SU-DHL-6 (cell line): ENCODE measurements around the gene ZFAND3.

Experiments used
- H2AFZ ChIP-seq: fragments of 200-600 bp; sonication (generic); 2 replicates; pipeline ENCODE4 v1.6.1; 2014; ENCODE audit warnings: low read depth, mild to moderate bottlenecking, moderate library complexity, mixed read lengths, antibody characterized with exemption, low read length; ENCODE audit not compliant: severe bottlenecking
- H3F3A ChIP-seq: fragments of 200-600 bp; shearing (Covaris generic); 2 replicates; pipeline ENCODE4 v1.6.0; 2016; ENCODE audit warnings: antibody characterized with exemption, mild to moderate bottlenecking; ENCODE audit not compliant: insufficient read depth
- H3K27ac ChIP-seq: fragments of 200-600 bp; sonication (generic); 2 replicates; pipeline ENCODE4 v1.5.1; 2016; ENCODE audit warnings: low read depth, mild to moderate bottlenecking, low read length, moderate library complexity, mixed read lengths
- H3K27me3 ChIP-seq: fragments of 200-600 bp; sonication (generic), shearing (Covaris generic); 2 replicates; pipeline ENCODE4 v1.6.0; 2014; ENCODE audit warnings: mild to moderate bottlenecking, low read length
- H3K36me3 ChIP-seq: fragments of 200-600 bp; sonication (generic); 2 replicates; pipeline ENCODE4 v1.6.1; 2014; ENCODE audit warnings: mild to moderate bottlenecking, low read length, mixed read lengths
- H3K4me2 ChIP-seq: fragments of 300-600, 200-600 bp; shearing (Covaris generic), sonication (generic); 2 replicates; pipeline ENCODE4 v1.6.0; 2014; ENCODE audit warnings: low read length, low read depth, mild to moderate bottlenecking; ENCODE audit not compliant: poor library complexity, severe bottlenecking
- H3K4me3 ChIP-seq: fragments of 200-600 bp; sonication (generic); 2 replicates; pipeline ENCODE4 v1.5.1; 2014; ENCODE audit warnings: antibody characterized with exemption, low read length, mild to moderate bottlenecking, mixed read lengths; ENCODE audit not compliant: insufficient read depth, poor library complexity, severe bottlenecking
- H3K79me2 ChIP-seq: fragments of 200-600 bp; sonication (generic); 2 replicates; pipeline ENCODE4 v1.6.1; 2014; ENCODE audit warnings: mild to moderate bottlenecking, low read length, moderate library complexity; ENCODE audit not compliant: insufficient read depth
- H3K9ac ChIP-seq: fragments of 200-600 bp; sonication (generic); 2 replicates; pipeline ENCODE4 v1.7.0; 2014; ENCODE audit warnings: mild to moderate bottlenecking, low read length
- H3K9me2 ChIP-seq: fragments of 200-600 bp; sonication (generic); replicated peaks from 2 replicates; pipeline ENCODE4 v1.6.1; 2014; ENCODE audit warnings: low read length; ENCODE audit not compliant: insufficient read depth
- H3K9me3 ChIP-seq: fragments of 200-600 bp; sonication (generic); 2 replicates; pipeline ENCODE4 v1.6.1; 2014; ENCODE audit warnings: low read length, mixed read lengths; ENCODE audit not compliant: insufficient read depth
- H4K20me1 ChIP-seq: fragments of 200-600 bp; sonication (generic); 2 replicates; pipeline ENCODE4 v1.6.1; 2014; ENCODE audit warnings: low read depth, mild to moderate bottlenecking, antibody characterized with exemption, low read length, moderate library complexity, mixed read lengths
- EZH2phosphoT487 ChIP-seq: fragments of 200-600 bp; sonication (generic), shearing (Covaris generic); conservative IDR thresholded peaks from 2 replicates; pipeline ENCODE4 v1.6.1; 2018; ENCODE audit warnings: mild to moderate bottlenecking, antibody characterized with exemption, low read length, moderate library complexity, mixed read lengths
- TF ChIP-seq, protein P1 (sequence below): fragments of 200-600 bp; sonication (generic); IDR thresholded peaks from one replicate; pipeline ENCODE4 v1.5.1; 2017; ENCODE audit warnings: antibody characterized with exemption, mild to moderate bottlenecking, low read length, moderate library complexity; ENCODE audit not compliant: insufficient read depth, poor library complexity, severe bottlenecking

Gene ZFAND3

DNA sequence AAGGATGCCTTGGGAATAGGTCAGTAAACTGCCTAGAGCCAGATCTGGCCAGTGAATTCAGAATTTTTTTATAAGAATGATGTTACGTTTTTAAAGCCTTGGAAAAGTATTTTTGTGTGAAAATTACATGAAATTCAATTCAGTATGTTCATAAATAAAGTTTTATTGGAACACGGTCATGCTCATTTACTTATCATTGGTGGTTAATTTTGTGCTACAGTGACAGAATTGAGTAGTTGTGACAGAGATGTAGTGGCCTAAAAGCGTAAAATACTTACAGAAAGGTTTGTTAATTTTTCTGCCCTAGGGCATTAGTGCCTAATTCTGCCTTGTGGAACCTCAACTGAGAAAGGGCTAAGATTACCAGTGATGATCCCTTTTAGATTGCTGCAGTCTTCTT, 28.2 kb downstream of the ZFAND3 start:
- H3K4me3 ChIP-seq = no peak overlapping the region
- H2AFZ ChIP-seq = no peak overlapping the region
- no peak overlapping the region for H3K9ac ChIP-seq
- H3K79me2 ChIP-seq = peaks cover 73% of the 10 kb centered on the region
- TF ChIP-seq, protein P1, sequence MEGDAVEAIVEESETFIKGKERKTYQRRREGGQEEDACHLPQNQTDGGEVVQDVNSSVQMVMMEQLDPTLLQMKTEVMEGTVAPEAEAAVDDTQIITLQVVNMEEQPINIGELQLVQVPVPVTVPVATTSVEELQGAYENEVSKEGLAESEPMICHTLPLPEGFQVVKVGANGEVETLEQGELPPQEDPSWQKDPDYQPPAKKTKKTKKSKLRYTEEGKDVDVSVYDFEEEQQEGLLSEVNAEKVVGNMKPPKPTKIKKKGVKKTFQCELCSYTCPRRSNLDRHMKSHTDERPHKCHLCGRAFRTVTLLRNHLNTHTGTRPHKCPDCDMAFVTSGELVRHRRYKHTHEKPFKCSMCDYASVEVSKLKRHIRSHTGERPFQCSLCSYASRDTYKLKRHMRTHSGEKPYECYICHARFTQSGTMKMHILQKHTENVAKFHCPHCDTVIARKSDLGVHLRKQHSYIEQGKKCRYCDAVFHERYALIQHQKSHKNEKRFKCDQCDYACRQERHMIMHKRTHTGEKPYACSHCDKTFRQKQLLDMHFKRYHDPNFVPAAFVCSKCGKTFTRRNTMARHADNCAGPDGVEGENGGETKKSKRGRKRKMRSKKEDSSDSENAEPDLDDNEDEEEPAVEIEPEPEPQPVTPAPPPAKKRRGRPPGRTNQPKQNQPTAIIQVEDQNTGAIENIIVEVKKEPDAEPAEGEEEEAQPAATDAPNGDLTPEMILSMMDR = no peak
- no peak for TF ChIP-seq EZH2phosphoT487
- no peak overlapping the region for H3K27ac ChIP-seq
- no peaks in the 10 kb centered on the region for H3K27me3 ChIP-seq
- H3K9me3 ChIP-seq = no peaks in the 10 kb centered on the region
- no peaks in the 10 kb centered on the region for H3K9me2 ChIP-seq
- peaks cover 36% of the 10 kb centered on the region for H4K20me1 ChIP-seq
- H3K36me3 ChIP-seq = no peaks in the 10 kb centered on the region
- no peaks in the 10 kb centered on the region for H3F3A ChIP-seq
- H3K4me2 ChIP-seq = no peak overlapping the region

DNA sequence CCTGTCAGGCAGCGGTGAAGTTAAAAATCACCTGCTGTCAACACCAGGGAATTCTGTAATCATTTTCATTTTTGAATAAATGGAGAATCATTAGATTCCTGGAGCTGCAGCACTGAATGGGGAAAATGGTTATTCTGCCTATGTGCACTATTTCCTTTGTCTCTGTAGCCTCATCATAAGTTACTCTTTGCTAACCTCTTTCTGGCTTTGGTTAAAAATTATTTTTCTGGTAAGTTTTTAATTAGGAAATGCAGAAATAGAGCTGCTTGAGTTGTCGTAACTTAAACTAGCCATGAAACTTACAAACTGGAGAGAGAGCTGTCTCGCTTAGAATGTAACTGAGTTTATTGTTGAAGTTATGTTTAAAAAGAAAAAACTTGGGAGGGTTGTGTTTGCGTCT, 28.8 kb downstream of the ZFAND3 start:
- no peak overlapping the region for H2AFZ ChIP-seq
- peaks cover 36% of the 10 kb centered on the region for H4K20me1 ChIP-seq
- TF ChIP-seq, protein P1 = no peak
- no peak for TF ChIP-seq EZH2phosphoT487
- H3K9me2 ChIP-seq = no peaks in the 10 kb centered on the region
- H3K79me2 ChIP-seq = peaks cover 75% of the 10 kb centered on the region
- no peak overlapping the region for H3K27ac ChIP-seq
- H3F3A ChIP-seq = no peaks in the 10 kb centered on the region
- no peak overlapping the region for H3K9ac ChIP-seq
- no peaks in the 10 kb centered on the region for H3K9me3 ChIP-seq
- H3K36me3 ChIP-seq = no peaks in the 10 kb centered on the region
- H3K4me2 ChIP-seq = no peak overlapping the region
- H3K4me3 ChIP-seq = no peak overlapping the region
- H3K27me3 ChIP-seq = no peaks in the 10 kb centered on the region

DNA sequence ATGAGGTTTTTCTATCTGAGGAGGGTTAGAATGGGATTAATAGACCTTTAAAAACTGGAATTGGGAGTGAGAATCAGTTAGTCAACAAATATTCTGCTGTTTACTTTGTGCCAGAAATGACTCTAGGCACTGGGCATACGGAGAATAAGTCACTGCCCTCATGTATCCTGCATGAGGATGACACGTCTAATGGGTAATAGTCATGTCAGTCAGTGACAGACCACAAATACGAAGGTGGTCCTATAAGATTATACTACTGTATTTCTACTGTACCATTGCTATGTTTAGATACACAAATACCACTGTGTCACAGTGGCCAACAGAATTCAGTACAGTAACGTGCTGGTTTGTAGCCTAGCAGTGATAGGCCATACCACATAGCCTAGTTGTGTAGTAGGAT, 30.7 kb downstream of the ZFAND3 start:
- no peaks in the 10 kb centered on the region for H3K9me2 ChIP-seq
- H3K36me3 ChIP-seq = no peaks in the 10 kb centered on the region
- no peaks in the 10 kb centered on the region for H3K27me3 ChIP-seq
- H3K4me3 ChIP-seq = no peak overlapping the region
- no peak overlapping the region for H3K4me2 ChIP-seq
- TF ChIP-seq, protein P1 = no peak
- no peak for TF ChIP-seq EZH2phosphoT487
- H3F3A ChIP-seq = no peaks in the 10 kb centered on the region
- peaks cover 73% of the 10 kb centered on the region for H3K79me2 ChIP-seq
- H2AFZ ChIP-seq = no peak overlapping the region
- no peak overlapping the region for H3K27ac ChIP-seq
- H4K20me1 ChIP-seq = peaks cover 33% of the 10 kb centered on the region
- no peak overlapping the region for H3K9ac ChIP-seq
- H3K9me3 ChIP-seq = no peaks in the 10 kb centered on the region
